ENCODE results near the gene FBXW11. TPM values are rescaled to one million over a fixed set of nuclear protein-coding genes. Genes with fewer than 3 reads are reported as not detected.

The FBXW11 gene
- total RNA-seq, 2 donors from 2014 or later: 28.3 to 30.1 TPM

- no peak for ATAC-seq
- Mint-ChIP-seq H3K27ac (no peak overlapping the region), H3K36me3 (ENCODE audit: low read depth) (peaks cover 8% of the 10 kb centered on the region), H3K4me1 (peaks cover 6% of the 10 kb centered on the region), H3K4me3 (no peak overlapping the region), H3K27me3 (no peaks in the 10 kb centered on the region)
- DNase-seq: no peak
- H3K9me3 ChIP-seq (ENCODE audit: control insufficient read depth, low read length, poor library complexity, severe bottlenecking): no peaks in the 10 kb centered on the region
Observed at GRCh38 chr5:171874234-171874633, 132.2 kb downstream of the FBXW11 start.

- peak overlapping the region; percentile 68 for H3K27ac Mint-ChIP-seq
- H3K27me3 Mint-ChIP-seq: no peaks in the 10 kb centered on the region
- H3K4me3 Mint-ChIP-seq: no peak overlapping the region
- DNase-seq (no peak), ATAC-seq (no peak)
- H3K9me3 ChIP-seq (ENCODE audit: control insufficient read depth, low read length, poor library complexity, severe bottlenecking): no peaks in the 10 kb centered on the region
- peaks cover 6% of the 10 kb centered on the region for H3K4me1 Mint-ChIP-seq
- peaks cover 13% of the 10 kb centered on the region for H3K36me3 Mint-ChIP-seq (ENCODE audit: low read depth)
Observed at GRCh38 chr5:171872666-171873065, 133.8 kb downstream of the FBXW11 start.

DNA sequence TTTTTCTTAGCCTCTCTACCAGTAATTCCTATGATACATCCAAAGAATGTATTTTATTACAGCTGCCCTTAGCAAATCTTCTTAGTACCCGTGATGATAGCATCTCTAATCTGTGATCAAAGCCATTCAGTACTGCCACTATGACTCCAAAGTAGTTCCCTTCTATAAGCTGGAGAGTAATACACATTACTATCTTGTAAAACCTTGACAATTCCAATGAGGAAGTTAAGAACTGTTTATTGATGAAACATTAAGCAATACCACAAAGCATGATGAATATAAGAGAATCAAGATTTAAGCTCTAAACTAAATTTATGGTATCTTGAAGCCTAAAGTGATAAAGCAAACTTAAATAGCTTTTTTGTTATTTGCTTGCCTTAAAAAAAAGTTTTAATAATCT is 134.7 kb downstream of the FBXW11 start:
- H3K4me1 Mint-ChIP-seq: peaks cover 5% of the 10 kb centered on the region
- no peak for ATAC-seq

DNA sequence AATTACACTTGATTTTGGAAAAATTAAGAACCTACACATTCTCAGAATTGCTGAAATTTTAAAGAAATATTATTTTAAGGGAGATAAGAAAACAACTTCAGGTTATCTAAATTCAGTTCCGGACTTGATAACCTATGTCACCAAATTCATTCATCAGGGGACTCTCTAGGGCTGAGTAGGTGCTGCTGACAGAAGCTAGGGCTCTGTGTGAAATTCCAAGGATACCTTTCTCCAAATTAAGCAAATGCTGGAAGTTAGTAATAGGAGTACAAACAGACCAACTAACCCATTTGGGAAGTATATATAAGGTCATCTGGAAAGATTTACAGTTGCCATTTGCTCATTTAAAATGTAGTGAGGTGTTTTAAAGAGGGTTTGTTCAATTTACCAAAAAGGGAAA is 136.5 kb downstream of the FBXW11 start:
- ATAC-seq: no peak
- no peaks in the 10 kb centered on the region for H3K9me3 ChIP-seq (ENCODE audit: control insufficient read depth, low read length, poor library complexity, severe bottlenecking)
- no peak for DNase-seq
- Mint-ChIP-seq H3K27me3 (no peaks in the 10 kb centered on the region), H3K4me3 (no peak overlapping the region), H3K36me3 (ENCODE audit: low read depth) (peaks cover 8% of the 10 kb centered on the region), H3K27ac (no peak overlapping the region), H3K4me1 (no peaks in the 10 kb centered on the region)

More for the DNA sequence above, 134.7 kb downstream of the FBXW11 start:
- DNase-seq: no peak
- Mint-ChIP-seq H3K36me3 (ENCODE audit: low read depth) (peaks cover 13% of the 10 kb centered on the region), H3K27ac (peak overlapping the region; percentile 68), H3K27me3 (no peaks in the 10 kb centered on the region), H3K4me3 (no peak overlapping the region)
- H3K9me3 ChIP-seq (ENCODE audit: control insufficient read depth, low read length, poor library complexity, severe bottlenecking): no peaks in the 10 kb centered on the region

DNA sequence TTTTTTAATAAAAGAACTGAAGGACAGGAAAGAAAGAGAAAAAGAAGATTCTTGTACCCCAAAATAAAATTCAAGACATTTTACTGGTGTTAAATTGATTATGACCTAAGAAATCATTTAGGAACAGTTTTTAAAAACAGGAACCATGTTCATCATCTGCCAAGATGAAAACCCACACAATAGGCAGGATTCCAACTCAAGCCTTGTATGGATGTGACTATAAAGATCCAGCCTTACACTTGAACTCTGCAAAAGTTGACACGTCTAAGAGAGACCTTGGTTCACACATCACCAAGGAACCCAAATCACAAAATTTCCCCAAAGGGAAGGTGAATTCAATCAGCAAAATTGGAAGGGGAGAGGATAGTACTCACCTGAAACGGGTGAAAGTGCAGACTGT is 138.2 kb downstream of the FBXW11 start:
- Mint-ChIP-seq H3K27me3 (no peaks in the 10 kb centered on the region), H3K36me3 (ENCODE audit: low read depth) (peaks cover 8% of the 10 kb centered on the region), H3K27ac (peak overlapping the region; percentile 9), H3K4me3 (no peak overlapping the region), H3K4me1 (no peaks in the 10 kb centered on the region)
- H3K9me3 ChIP-seq (ENCODE audit: control insufficient read depth, low read length, poor library complexity, severe bottlenecking): no peaks in the 10 kb centered on the region
- DNase-seq: no peak
- ATAC-seq: no peak

DNA sequence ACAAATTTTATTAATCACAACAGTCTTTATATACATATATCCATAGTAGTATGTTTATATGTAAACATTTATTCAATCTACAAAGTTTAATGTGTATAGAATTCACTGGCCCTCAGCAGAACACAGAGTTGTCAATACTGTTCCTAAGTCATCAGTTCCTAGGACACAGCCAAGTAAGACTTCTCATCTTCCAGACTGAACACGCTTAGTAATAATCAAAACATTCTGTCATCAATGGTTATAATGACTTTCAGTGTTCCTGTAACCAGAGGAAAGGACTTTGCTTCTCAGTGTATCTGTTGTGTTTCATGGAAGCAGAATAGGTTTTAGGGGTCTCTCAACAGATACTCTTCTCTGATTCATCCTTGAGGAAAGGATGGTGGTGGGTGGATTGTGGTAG is 138.7 kb downstream of the FBXW11 start:
- ATAC-seq: no peak
- H3K4me1 Mint-ChIP-seq: no peaks in the 10 kb centered on the region
- no peak for DNase-seq
- H3K36me3 Mint-ChIP-seq (ENCODE audit: low read depth): peaks cover 8% of the 10 kb centered on the region
- H3K9me3 ChIP-seq (ENCODE audit: control insufficient read depth, low read length, poor library complexity, severe bottlenecking): no peaks in the 10 kb centered on the region
- no peak overlapping the region for H3K4me3 Mint-ChIP-seq
- no peaks in the 10 kb centered on the region for H3K27me3 Mint-ChIP-seq
- H3K27ac Mint-ChIP-seq: no peak overlapping the region

DNA sequence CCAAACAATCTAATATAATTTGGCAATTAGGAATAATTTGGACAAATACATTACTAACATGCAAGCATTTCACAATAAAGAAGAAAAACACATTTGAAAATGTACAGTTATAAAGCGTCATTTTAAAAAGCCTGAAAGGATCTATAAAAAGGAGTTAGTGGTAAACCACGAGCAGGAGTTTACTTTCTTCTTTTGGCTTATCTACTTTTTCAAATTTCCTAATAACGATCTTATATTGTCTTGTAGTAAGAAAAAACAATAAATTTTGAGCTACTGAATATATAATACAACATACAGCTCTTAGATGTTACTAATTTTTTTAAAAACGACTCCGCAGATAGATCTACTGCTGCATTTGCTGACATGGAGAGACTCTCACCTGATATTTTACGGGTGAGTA is 141.0 kb downstream of the FBXW11 start:
- no peak for ATAC-seq
- no peaks in the 10 kb centered on the region for H3K27me3 Mint-ChIP-seq
- H3K4me1 Mint-ChIP-seq: no peaks in the 10 kb centered on the region
- H3K36me3 Mint-ChIP-seq (ENCODE audit: low read depth): peaks cover 5% of the 10 kb centered on the region
- no peak overlapping the region for H3K4me3 Mint-ChIP-seq
- no peaks in the 10 kb centered on the region for H3K9me3 ChIP-seq (ENCODE audit: control insufficient read depth, low read length, poor library complexity, severe bottlenecking)
- H3K27ac Mint-ChIP-seq: peak overlapping the region; percentile 19
- DNase-seq: no peak

DNA sequence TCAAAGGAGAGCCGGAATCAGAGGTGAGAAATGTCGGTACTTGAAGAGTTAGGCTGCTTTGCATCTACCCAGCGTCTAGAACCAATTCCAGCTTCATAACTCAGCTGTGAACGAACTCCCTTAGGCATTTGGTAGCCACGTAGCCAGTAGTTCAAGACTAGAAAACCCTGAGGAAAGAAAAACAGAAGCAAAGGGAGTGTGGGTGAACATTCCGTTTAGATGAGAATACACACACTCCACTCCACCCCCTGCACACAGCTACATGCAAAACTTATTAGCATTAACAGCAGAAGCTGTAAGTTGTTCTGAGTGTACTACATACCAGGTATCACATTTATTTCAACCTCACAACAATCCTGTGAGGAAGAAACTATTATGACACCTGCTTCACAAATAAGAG is 142.5 kb downstream of the FBXW11 start:
- no peak for DNase-seq
- H3K9me3 ChIP-seq (ENCODE audit: control insufficient read depth, low read length, poor library complexity, severe bottlenecking): no peaks in the 10 kb centered on the region
- H3K27me3 Mint-ChIP-seq: no peaks in the 10 kb centered on the region
- H3K4me1 Mint-ChIP-seq: no peaks in the 10 kb centered on the region
- no peak overlapping the region for H3K4me3 Mint-ChIP-seq
- no peak for ATAC-seq
- no peak overlapping the region for H3K27ac Mint-ChIP-seq
- peaks cover 5% of the 10 kb centered on the region for H3K36me3 Mint-ChIP-seq (ENCODE audit: low read depth)

- no peak for DNase-seq
- no peaks in the 10 kb centered on the region for H3K36me3 Mint-ChIP-seq (ENCODE audit: low read depth)
- H3K27ac Mint-ChIP-seq: no peak overlapping the region
Observed at GRCh38 chr5:171862624-171863023, 143.8 kb downstream of the FBXW11 start.

DNA sequence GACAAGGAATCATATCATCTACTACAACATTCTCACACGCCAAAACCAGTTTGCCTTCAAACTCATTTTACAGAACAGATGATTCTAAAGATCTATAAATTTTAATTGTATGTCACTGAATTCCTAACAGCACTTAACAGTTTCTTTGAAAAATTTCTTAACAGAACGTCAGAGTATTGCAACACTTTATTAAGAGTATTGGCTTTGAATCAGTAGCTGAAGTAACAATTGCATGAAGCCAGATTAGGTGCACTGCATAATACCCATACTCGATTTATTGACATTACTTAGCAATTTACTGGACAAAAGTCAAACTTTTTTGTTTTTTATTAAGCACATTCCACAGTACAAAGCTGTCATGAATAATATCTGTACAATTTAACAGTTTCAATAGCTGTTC is 145.1 kb downstream of the FBXW11 start:
- no peak for DNase-seq
- ATAC-seq: no peak
- H3K27me3 Mint-ChIP-seq: no peaks in the 10 kb centered on the region
- no peak overlapping the region for H3K4me3 Mint-ChIP-seq
- no peaks in the 10 kb centered on the region for H3K36me3 Mint-ChIP-seq (ENCODE audit: low read depth)
- H3K27ac Mint-ChIP-seq: no peak overlapping the region
- peaks cover 13% of the 10 kb centered on the region for H3K4me1 Mint-ChIP-seq
- H3K9me3 ChIP-seq (ENCODE audit: control insufficient read depth, low read length, poor library complexity, severe bottlenecking): no peaks in the 10 kb centered on the region

More at GRCh38 chr5:171862624-171863023, 143.8 kb downstream of the FBXW11 start:
- peaks cover 7% of the 10 kb centered on the region for H3K4me1 Mint-ChIP-seq
- no peaks in the 10 kb centered on the region for H3K9me3 ChIP-seq (ENCODE audit: control insufficient read depth, low read length, poor library complexity, severe bottlenecking)
- H3K27me3 Mint-ChIP-seq: no peaks in the 10 kb centered on the region
- H3K4me3 Mint-ChIP-seq: no peak overlapping the region
- no peak for ATAC-seq

DNA sequence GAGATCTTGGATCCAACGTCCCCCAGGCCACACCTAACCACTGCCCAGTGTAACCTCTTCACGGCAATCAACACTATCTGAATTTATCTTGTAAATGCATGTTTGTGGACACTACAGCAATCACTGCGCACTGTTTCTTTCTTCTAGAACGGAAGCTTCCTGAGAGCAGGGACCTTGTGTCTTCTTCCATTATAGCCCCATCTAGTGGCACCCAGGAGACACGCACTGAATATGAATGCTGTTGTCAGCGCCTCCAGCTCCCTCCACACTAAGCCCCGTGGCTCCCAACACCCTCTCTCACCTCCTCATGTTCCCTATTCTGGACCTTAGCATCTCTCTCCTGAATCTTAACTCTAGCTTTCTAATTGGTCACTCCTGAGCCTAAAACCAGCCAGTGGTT is 148.1 kb downstream of the FBXW11 start:
- Mint-ChIP-seq H3K4me3 (no peak overlapping the region), H3K4me1 (peaks cover 19% of the 10 kb centered on the region), H3K27me3 (no peaks in the 10 kb centered on the region), H3K36me3 (ENCODE audit: low read depth) (no peaks in the 10 kb centered on the region), H3K27ac (no peak overlapping the region)
- no peak for ATAC-seq
- no peak for DNase-seq
- H3K9me3 ChIP-seq (ENCODE audit: control insufficient read depth, low read length, poor library complexity, severe bottlenecking): no peaks in the 10 kb centered on the region

DNA sequence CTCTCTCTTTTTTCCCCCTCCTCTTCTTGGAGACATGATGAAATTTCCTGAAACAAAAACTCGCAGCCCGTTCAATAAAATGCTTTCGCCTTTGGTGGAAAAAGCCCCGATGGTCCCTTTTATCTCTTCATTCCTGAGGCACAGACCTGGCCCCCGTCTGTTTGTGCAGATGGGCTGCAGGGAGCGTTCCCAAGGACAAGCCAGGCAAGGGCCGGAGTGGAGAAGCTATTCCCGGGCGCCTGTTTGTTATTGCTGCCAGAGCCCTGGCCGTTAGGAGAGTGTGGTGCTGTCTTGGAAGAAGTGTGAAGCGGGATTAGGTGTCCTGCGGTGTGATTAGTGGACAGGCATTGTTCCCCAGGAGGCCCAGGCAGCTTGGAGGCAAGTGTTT is 149.0 kb downstream of the FBXW11 start:
- H3K9me3 ChIP-seq (ENCODE audit: control insufficient read depth, low read length, poor library complexity, severe bottlenecking): no peaks in the 10 kb centered on the region
- ATAC-seq (no peak), DNase-seq (no peak)
- Mint-ChIP-seq H3K4me3 (no peak overlapping the region), H3K36me3 (ENCODE audit: low read depth) (no peaks in the 10 kb centered on the region), H3K27me3 (no peaks in the 10 kb centered on the region), H3K27ac (peak overlapping the region; percentile 32), H3K4me1 (peaks cover 19% of the 10 kb centered on the region)

DNA sequence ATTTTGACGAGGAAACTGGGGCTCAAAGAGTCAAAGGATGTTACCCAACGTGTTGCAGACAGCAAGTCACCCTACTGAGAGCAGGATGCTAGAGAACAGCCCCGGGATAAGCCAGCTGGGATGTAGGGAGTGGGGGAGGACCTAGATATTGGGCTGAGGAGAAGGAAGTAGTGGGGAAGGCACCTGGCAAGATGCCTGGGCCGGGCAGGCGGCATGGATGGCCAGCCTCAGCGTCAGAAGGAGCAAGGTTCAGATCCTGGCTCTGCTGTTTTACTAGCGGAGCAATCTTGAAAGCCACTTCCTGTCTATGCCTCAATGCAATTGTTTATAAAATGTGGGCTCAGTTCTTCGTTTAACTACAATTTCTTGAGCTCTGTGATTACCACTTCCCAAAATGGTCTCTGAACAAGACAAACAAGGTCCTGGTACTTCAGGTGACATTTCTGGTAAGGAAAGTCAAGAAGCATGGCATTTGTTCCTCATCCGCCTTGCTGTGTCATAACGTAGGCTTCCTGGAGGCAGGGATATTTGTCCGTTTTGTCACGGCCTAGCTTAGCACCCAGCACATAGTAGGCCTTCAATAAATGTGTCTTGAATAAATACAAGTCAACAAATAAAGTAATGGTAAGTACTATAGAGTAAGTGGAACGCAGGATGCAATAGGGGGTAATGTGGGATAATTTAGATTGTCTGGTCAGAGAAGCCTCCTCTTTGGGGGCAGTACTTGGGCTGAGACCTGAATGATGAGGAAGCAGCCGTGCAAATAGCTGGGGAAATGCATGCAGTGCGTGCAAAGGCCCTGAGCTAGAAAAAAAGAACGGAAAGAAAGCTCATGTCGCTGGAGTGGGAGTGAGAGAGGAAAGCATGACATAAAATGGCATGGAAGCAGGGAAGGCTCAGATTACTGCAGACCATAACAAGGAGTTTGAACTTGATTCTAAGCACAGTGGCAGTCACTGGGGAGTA is 150.4 kb downstream of the FBXW11 start:
- H3K27me3 Mint-ChIP-seq: no peaks in the 10 kb centered on the region
- no peak overlapping the region for H3K4me3 Mint-ChIP-seq
- peak overlapping the region; percentile 9 for H3K27ac Mint-ChIP-seq
- H3K4me1 Mint-ChIP-seq: peaks cover 19% of the 10 kb centered on the region
- ATAC-seq (no peak), DNase-seq (no peak)
- H3K36me3 Mint-ChIP-seq (ENCODE audit: low read depth): no peaks in the 10 kb centered on the region
- no peaks in the 10 kb centered on the region for H3K9me3 ChIP-seq (ENCODE audit: control insufficient read depth, low read length, poor library complexity, severe bottlenecking)

GRCh38 chr5:171855265-171855664 is 151.2 kb downstream of the FBXW11 start:
- no peak overlapping the region for H3K27ac Mint-ChIP-seq
- peaks cover 19% of the 10 kb centered on the region for H3K4me1 Mint-ChIP-seq
- ATAC-seq: no peak
- H3K4me3 Mint-ChIP-seq: no peak overlapping the region
- DNase-seq: no peak
- H3K9me3 ChIP-seq (ENCODE audit: control insufficient read depth, low read length, poor library complexity, severe bottlenecking): no peaks in the 10 kb centered on the region
- H3K27me3 Mint-ChIP-seq: no peaks in the 10 kb centered on the region
- no peaks in the 10 kb centered on the region for H3K36me3 Mint-ChIP-seq (ENCODE audit: low read depth)

Data from T-helper 17 cell (primary cell).